HCT116 (cell line): ENCODE results near the gene STX12. TPM values are rescaled to one million over a fixed set of nuclear protein-coding genes. Genes with fewer than 3 reads are reported as not detected.
"Not testable (repeated sequence)": the region's sequence is repeated elsewhere in the genome, so short reads cannot be mapped to it uniquely, and the experiment has no call there.

Source experiments
- ATAC-seq: fragments of 200-7000 bp; cut with Tn5 transposase; 2 replicates; pipeline ENCODE4 v1.9.1; 2020; ENCODE audit warnings: mild to moderate bottlenecking, moderate library complexity
- BruUV-seq: library from RNA; stranded (reverse); fragments of 400-500 nt; replicated peaks from 2 replicates; lab custom pipeline; 2021; lab: Mats Ljungman, UMichigan
- CTCF ChIA-PET: fragments of 300-600 bp; sonication (Branson Sonifier 250); formaldehyde crosslinking; loops from one replicate; lab custom pipeline; 2021; ENCODE audit warnings: antibody characterized with exemption; lab: Charles Lee
- POLR2A ChIA-PET: fragments of 300-600, 350-600 bp; sonication (Branson Sonifier 250); formaldehyde crosslinking; loops from one replicate; lab custom pipeline; 2021; ENCODE audit warnings: antibody characterized with exemption; lab: Charles Lee
- RAD21 ChIA-PET, 2 experiments: fragments of 300-600 bp; sonication (Branson Sonifier 250); formaldehyde crosslinking; loops; one replicate each; lab custom pipeline; 2023; ENCODE audit warnings: low total read pairs in 2 of 2; ENCODE audit not compliant: uncharacterized antibody in 2 of 2, unreplicated experiment in 2 of 2, low non-redundant PET in 1 of 2; lab: Charles Lee
- DNase-seq: peaks from one replicate; pipeline ENCODE4 v3.0.0-alpha.2; 2010; ENCODE audit warnings: low read depth, low spot score
- H2AFZ ChIP-seq: fragments of 200-600 bp; shearing (Covaris generic), sonication (generic); 2 replicates; pipeline ENCODE4 v1.6.1; 2017; ENCODE audit warnings: low read depth, mixed run types, mixed read lengths, antibody characterized with exemption, low read length; ENCODE audit not compliant: poor library complexity, severe bottlenecking
- H3K27ac ChIP-seq: 2 replicates; pipeline ENCODE4 v1.5.1; 2012; ENCODE audit warnings: low read depth, low read length
- H3K27me3 ChIP-seq: fragments of 200-600 bp; sonication (generic); 2 replicates; pipeline ENCODE4 v1.6.1; 2016; ENCODE audit warnings: mixed run types, low read length, mixed read lengths; ENCODE audit not compliant: insufficient read depth
- H3K36me3 ChIP-seq, 2 experiments: fragments of 200-500 bp in 1 of 2; fragments of 200-600 bp in 1 of 2; sonication (Bioruptor generic) in 1 of 2; sonication (generic) in 1 of 2; 2 replicates each; pipeline versions ENCODE4 v1.5.1 to v1.6.1; 2014 to 2016; ENCODE audit warnings: low read length in 2 of 2, inconsistent platforms in 1 of 2, mixed read lengths in 1 of 2, mixed run types in 1 of 2; ENCODE audit not compliant: insufficient read depth in 2 of 2, control insufficient read depth in 1 of 2
- H3K4me1 ChIP-seq, 2 experiments: fragments of 200-600 bp in 1 of 2; sonication (generic) in 1 of 2; 2 replicates each; pipeline versions ENCODE4 v1.5.1 to v1.6.1; 2012 to 2017; ENCODE audit warnings: low read length in 2 of 2, inconsistent platforms in 1 of 2, mild to moderate bottlenecking in 1 of 2, mixed read lengths in 1 of 2, mixed run types in 1 of 2, moderate library complexity in 1 of 2; ENCODE audit not compliant: insufficient read depth in 2 of 2, control insufficient read depth in 1 of 2
- H3K4me2 ChIP-seq: fragments of 200-600 bp; sonication (generic); 2 replicates; pipeline ENCODE4 v1.6.1; 2017; ENCODE audit warnings: mixed run types, low read length, mixed read lengths
- H3K4me3 ChIP-seq, 2 experiments: fragments of 200-600 bp in 1 of 2; sonication (generic) in 1 of 2; replicated peaks in 1 of 2; 2 replicates each; pipeline ENCODE4 v1.5.1; 2011 to 2016; ENCODE audit warnings: low read length in 2 of 2, control low read depth in 1 of 2, low read depth in 1 of 2, mild to moderate bottlenecking in 1 of 2, mixed read lengths in 1 of 2, mixed run types in 1 of 2
- H3K79me2 ChIP-seq: fragments of 200-600 bp; sonication (generic); 2 replicates; pipeline ENCODE4 v1.6.1; 2017; ENCODE audit warnings: mild to moderate bottlenecking, mixed run types, low read length, moderate library complexity, mixed read lengths; ENCODE audit not compliant: insufficient read depth
- H3K9ac ChIP-seq: fragments of 200-600 bp; sonication (generic); 2 replicates; pipeline ENCODE4 v1.6.1; 2016; ENCODE audit warnings: low read length, mixed read lengths
- H3K9me2 ChIP-seq: fragments of 200-600 bp; sonication (generic), shearing (Covaris generic); 2 replicates; pipeline ENCODE4 v1.6.1; 2017; ENCODE audit warnings: mixed run types, mild to moderate bottlenecking, moderate library complexity; ENCODE audit not compliant: insufficient read depth
- H3K9me3 ChIP-seq, 2 experiments: fragments of 200-500 bp in 1 of 2; fragments of 200-600 bp in 1 of 2; sonication (Bioruptor generic) in 1 of 2; sonication (generic) in 1 of 2; 2 replicates each; pipeline ENCODE4 v1.6.1; 2014 to 2017; ENCODE audit warnings: low read length in 2 of 2, mixed read lengths in 2 of 2, inconsistent platforms in 1 of 2, low read depth in 1 of 2, mild to moderate bottlenecking in 1 of 2, mixed run types in 1 of 2, moderate library complexity in 1 of 2; ENCODE audit not compliant: control insufficient read depth in 1 of 2, insufficient read depth in 1 of 2
- H4K20me1 ChIP-seq: fragments of 200-600 bp; sonication (generic), shearing (Covaris generic); 2 replicates; pipeline ENCODE4 v1.6.1; 2017; ENCODE audit warnings: mixed run types, mild to moderate bottlenecking, moderate library complexity; ENCODE audit not compliant: insufficient read depth
- CBX3 ChIP-seq: IDR thresholded peaks from 2 replicates; pipeline ENCODE4 v1.6.1; 2012; ENCODE audit warnings: low read depth
- CEBPB ChIP-seq: IDR thresholded peaks from 2 replicates; pipeline ENCODE4 v1.6.1; 2012; ENCODE audit warnings: low read depth
- EGR1 ChIP-seq: IDR thresholded peaks from 2 replicates; pipeline ENCODE4 v1.6.1; 2012; ENCODE audit warnings: low read depth
- ELF1 ChIP-seq: IDR thresholded peaks from 2 replicates; pipeline ENCODE4 v1.6.1; 2012; ENCODE audit warnings: low read depth, borderline replicate concordance
- EZH2 ChIP-seq: fragments of 200-600 bp; sonication (generic); IDR thresholded peaks from 2 replicates; pipeline ENCODE4 v1.6.1; 2017; ENCODE audit warnings: antibody characterized with exemption, mixed run types
- POLR2AphosphoS5 ChIP-seq: IDR thresholded peaks from 2 replicates; pipeline ENCODE4 v1.6.1; 2011; ENCODE audit warnings: mild to moderate bottlenecking, low read depth, low read length, moderate library complexity
- RAD21 ChIP-seq: IDR thresholded peaks from 2 replicates; pipeline ENCODE4 v1.6.1; 2012; ENCODE audit warnings: low read depth, mild to moderate bottlenecking
- SRF ChIP-seq: IDR thresholded peaks from 2 replicates; pipeline ENCODE4 v1.6.1; 2012; ENCODE audit warnings: low read depth
- TCF7L2 ChIP-seq: IDR thresholded peaks from 2 replicates; pipeline ENCODE4 v1.7.0; 2011; ENCODE audit warnings: borderline replicate concordance, inconsistent platforms; ENCODE audit not compliant: insufficient read depth, insufficient read length; ENCODE audit errors: extremely low read depth
- intact Hi-C: fragments of 100-400 bp; cut with micrococcal nuclease; formaldehyde crosslinking; loops from 2 replicates; pipeline ENCODE4 v1.10.0; 2022
- total RNA-seq: library from RNA; stranded (reverse); gene quantifications from one replicate; pipeline ENCODE4 v1.2.1, GENCODE V29; 2021; ENCODE audit not compliant: unreplicated experiment
- TF ChIP-seq, protein P1 (sequence below): IDR thresholded peaks from 2 replicates; pipeline ENCODE4 v1.6.1; 2012; ENCODE audit warnings: low read depth
- TF ChIP-seq, protein P2 (sequence below): IDR thresholded peaks from 2 replicates; pipeline ENCODE4 v1.6.1; 2012
- TF ChIP-seq, protein P3 (sequence below), 3 experiments: fragments of 200-600 bp in 1 of 3; sonication (generic) in 1 of 3; IDR thresholded peaks in 2 of 3; conservative IDR thresholded peaks in 1 of 3; 2 replicates each; pipeline ENCODE4 v1.5.1; 2012 to 2017; ENCODE audit warnings: low read depth in 2 of 3, low read length in 2 of 3, antibody characterized with exemption in 1 of 3, borderline replicate concordance in 1 of 3, control low read depth in 1 of 3, mild to moderate bottlenecking in 1 of 3, mixed read lengths in 1 of 3, mixed run types in 1 of 3, moderate library complexity in 1 of 3; ENCODE audit not compliant: insufficient read depth in 1 of 3
- TF ChIP-seq, protein P4 (sequence below): IDR thresholded peaks from 2 replicates; pipeline ENCODE4 v1.6.1; 2012

Gene STX12
- total RNA-seq, 1 experiment from 2014 or later: 27.6 TPM

DNA sequence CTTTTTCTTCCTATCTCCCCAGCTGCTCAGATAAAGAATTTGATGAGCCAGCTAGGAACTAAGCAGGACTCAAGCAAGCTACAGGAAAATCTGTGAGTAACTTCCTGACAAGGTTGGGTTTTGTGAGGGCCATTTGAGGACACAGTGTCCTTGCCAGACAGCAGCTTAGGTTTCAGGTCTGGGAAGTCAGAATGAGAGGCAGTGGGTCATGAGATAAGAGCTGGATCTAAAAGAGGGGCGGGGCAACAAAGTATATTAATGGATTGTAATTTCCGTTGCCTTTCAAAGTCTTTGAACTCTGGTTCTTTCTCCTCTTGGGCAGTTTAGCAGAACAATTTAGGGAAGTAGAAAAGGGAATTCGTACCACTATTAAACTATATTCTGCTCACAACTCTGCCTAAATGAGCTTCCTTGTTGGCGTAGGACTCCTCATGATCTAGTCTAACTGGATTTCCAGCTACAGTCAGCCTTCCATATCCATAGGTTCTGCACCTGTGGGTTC is 16.6 kb downstream of the STX12 start:
- intact Hi-C loops: no loop called here
- Histone ChIP-seq H3K27ac (no peak overlapping the region), H3K9me2 (no peaks in the 10 kb centered on the region), H3K4me2 (no peak overlapping the region), H3K4me3 (no peak overlapping the region), H2AFZ (no peak overlapping the region), H3K27me3 (no peaks in the 10 kb centered on the region), H3K9me3 (no peaks in the 10 kb centered on the region), H3K36me3 (peaks cover 5 to 13% of the 10 kb centered on the region in 2 experiments; a peak in 2 of 4 replicates), H3K4me1 (peaks cover 2 to 13% of the 10 kb centered on the region in 2 experiments; a peak in 2 of 4 replicates), H4K20me1 (no peaks in the 10 kb centered on the region), H3K79me2 (peaks cover 8% of the 10 kb centered on the region; the same call in 1 of the 2 replicates), H3K9ac (no peak overlapping the region)
- ChIA-PET POLR2A (no interaction called here), RAD21 (no interaction called here), CTCF (no interaction called here)
- TF ChIP-seq RAD21 (no peak), SRF (no peak), TCF7L2 (no peak), POLR2AphosphoS5 (no peak), EZH2 (no peak), ELF1 (no peak), CEBPB (no peak), CBX3 (no peak), EGR1 (no peak)
- TF ChIP-seq, protein P1, sequence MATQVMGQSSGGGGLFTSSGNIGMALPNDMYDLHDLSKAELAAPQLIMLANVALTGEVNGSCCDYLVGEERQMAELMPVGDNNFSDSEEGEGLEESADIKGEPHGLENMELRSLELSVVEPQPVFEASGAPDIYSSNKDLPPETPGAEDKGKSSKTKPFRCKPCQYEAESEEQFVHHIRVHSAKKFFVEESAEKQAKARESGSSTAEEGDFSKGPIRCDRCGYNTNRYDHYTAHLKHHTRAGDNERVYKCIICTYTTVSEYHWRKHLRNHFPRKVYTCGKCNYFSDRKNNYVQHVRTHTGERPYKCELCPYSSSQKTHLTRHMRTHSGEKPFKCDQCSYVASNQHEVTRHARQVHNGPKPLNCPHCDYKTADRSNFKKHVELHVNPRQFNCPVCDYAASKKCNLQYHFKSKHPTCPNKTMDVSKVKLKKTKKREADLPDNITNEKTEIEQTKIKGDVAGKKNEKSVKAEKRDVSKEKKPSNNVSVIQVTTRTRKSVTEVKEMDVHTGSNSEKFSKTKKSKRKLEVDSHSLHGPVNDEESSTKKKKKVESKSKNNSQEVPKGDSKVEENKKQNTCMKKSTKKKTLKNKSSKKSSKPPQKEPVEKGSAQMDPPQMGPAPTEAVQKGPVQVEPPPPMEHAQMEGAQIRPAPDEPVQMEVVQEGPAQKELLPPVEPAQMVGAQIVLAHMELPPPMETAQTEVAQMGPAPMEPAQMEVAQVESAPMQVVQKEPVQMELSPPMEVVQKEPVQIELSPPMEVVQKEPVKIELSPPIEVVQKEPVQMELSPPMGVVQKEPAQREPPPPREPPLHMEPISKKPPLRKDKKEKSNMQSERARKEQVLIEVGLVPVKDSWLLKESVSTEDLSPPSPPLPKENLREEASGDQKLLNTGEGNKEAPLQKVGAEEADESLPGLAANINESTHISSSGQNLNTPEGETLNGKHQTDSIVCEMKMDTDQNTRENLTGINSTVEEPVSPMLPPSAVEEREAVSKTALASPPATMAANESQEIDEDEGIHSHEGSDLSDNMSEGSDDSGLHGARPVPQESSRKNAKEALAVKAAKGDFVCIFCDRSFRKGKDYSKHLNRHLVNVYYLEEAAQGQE: no peak
- TF ChIP-seq, protein P2, sequence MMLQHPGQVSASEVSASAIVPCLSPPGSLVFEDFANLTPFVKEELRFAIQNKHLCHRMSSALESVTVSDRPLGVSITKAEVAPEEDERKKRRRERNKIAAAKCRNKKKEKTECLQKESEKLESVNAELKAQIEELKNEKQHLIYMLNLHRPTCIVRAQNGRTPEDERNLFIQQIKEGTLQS: no peak
- TF ChIP-seq, protein P3, sequence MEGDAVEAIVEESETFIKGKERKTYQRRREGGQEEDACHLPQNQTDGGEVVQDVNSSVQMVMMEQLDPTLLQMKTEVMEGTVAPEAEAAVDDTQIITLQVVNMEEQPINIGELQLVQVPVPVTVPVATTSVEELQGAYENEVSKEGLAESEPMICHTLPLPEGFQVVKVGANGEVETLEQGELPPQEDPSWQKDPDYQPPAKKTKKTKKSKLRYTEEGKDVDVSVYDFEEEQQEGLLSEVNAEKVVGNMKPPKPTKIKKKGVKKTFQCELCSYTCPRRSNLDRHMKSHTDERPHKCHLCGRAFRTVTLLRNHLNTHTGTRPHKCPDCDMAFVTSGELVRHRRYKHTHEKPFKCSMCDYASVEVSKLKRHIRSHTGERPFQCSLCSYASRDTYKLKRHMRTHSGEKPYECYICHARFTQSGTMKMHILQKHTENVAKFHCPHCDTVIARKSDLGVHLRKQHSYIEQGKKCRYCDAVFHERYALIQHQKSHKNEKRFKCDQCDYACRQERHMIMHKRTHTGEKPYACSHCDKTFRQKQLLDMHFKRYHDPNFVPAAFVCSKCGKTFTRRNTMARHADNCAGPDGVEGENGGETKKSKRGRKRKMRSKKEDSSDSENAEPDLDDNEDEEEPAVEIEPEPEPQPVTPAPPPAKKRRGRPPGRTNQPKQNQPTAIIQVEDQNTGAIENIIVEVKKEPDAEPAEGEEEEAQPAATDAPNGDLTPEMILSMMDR (IDR thresholded peaks at IDR 0.05 in 2 of 3, conservative IDR thresholded peaks at IDR 0.05 in 1 of 3; ENCODE audit: borderline replicate concordance in 1 of 3, insufficient read depth in 1 of 3, low read depth in 2 of 3, low read length in 2 of 3): no peak
- TF ChIP-seq, protein P4, sequence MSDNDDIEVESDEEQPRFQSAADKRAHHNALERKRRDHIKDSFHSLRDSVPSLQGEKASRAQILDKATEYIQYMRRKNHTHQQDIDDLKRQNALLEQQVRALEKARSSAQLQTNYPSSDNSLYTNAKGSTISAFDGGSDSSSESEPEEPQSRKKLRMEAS: no peak
- ATAC-seq (no peak), DNase-seq (no peak)
- no TSS peak for BruUV-seq

DNA sequence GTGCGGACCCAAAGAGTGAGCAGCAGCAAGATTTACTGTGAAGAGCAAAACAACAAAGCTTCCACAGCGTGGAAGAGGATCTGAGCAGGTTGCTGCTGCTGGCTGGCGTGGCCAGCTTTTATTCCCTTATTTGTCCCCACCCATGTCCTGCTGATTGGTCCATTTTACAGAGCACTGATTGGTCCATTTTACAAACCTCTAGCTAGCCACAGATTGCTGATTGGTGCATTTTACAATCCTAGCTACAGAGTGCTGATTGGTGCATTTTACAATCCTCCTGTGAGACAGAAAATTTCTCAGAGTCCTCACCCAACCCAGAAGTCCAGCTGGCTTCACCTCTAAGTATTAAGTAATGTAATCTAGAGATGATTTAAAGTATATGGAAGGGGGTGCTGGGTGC is 17.3 kb downstream of the STX12 start:
- H3K79me2 ChIP-seq, H3K27me3 ChIP-seq, DNase-seq, H3K27ac ChIP-seq, H2AFZ ChIP-seq, BruUV-seq, H3K4me3 ChIP-seq, RAD21 ChIA-PET, ATAC-seq, CTCF ChIA-PET, intact Hi-C loops, H4K20me1 ChIP-seq, H3K4me2 ChIP-seq, POLR2A ChIA-PET, H3K4me1 ChIP-seq, H3K9ac ChIP-seq, H3K9me3 ChIP-seq, H3K9me2 ChIP-seq: not testable (repeated sequence)
- H3K36me3 ChIP-seq: peaks cover 8 to 13% of the 10 kb centered on the region in 2 experiments; a peak in 3 of 4 replicates
